Mammary epithelial cell (primary cell): Measurements from ENCODE around the gene TEX101.
"Not testable (repeated sequence)": the region's sequence is repeated elsewhere in the genome, so short reads cannot be mapped to it uniquely, and the experiment has no call there.

Experiments used
- EZH2 ChIP-seq: IDR thresholded peaks from 2 replicates; pipeline ENCODE4 v1.6.1; 2012; ENCODE audit warnings: low read length, inconsistent platforms, borderline replicate concordance
- TF ChIP-seq, protein P1 (sequence below), 2 donors: IDR thresholded peaks in 1 of 2; conservative IDR thresholded peaks in 1 of 2; 2 replicates each; pipeline ENCODE4 v1.5.1; 2011 to 2012; ENCODE audit warnings: inconsistent platforms in 2 of 2, low read length in 2 of 2, mild to moderate bottlenecking in 2 of 2, control low read depth in 1 of 2, low read depth in 1 of 2; ENCODE audit not compliant: insufficient read depth in 1 of 2; ENCODE audit errors: extremely low read depth in 1 of 2

GRCh38 chr19:43437284-43437683 is 22.6 kb downstream of the TEX101 start:
- TF ChIP-seq, protein P1, sequence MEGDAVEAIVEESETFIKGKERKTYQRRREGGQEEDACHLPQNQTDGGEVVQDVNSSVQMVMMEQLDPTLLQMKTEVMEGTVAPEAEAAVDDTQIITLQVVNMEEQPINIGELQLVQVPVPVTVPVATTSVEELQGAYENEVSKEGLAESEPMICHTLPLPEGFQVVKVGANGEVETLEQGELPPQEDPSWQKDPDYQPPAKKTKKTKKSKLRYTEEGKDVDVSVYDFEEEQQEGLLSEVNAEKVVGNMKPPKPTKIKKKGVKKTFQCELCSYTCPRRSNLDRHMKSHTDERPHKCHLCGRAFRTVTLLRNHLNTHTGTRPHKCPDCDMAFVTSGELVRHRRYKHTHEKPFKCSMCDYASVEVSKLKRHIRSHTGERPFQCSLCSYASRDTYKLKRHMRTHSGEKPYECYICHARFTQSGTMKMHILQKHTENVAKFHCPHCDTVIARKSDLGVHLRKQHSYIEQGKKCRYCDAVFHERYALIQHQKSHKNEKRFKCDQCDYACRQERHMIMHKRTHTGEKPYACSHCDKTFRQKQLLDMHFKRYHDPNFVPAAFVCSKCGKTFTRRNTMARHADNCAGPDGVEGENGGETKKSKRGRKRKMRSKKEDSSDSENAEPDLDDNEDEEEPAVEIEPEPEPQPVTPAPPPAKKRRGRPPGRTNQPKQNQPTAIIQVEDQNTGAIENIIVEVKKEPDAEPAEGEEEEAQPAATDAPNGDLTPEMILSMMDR (conservative IDR thresholded peaks at IDR 0.05 in 1 of 2, IDR thresholded peaks at IDR 0.05 in 1 of 2; ENCODE audit: extremely low read depth in 1 of 2, insufficient read depth in 1 of 2, low read depth in 1 of 2, low read length in 2 of 2), result not testable (repeated sequence)
- TF ChIP-seq EZH2, result not testable (repeated sequence)
